Fibroblast of lung (primary cell): Measurements from ENCODE around the gene FARP1. TPM values are rescaled to one million over a fixed set of nuclear protein-coding genes. Genes with fewer than 3 reads are reported as not detected.
A peak's percentile ranks its signal among the peaks of the same experiment; 100 is the strongest.

Source experiments
- DNase-seq, 2 donors: peaks; one replicate each; pipeline versions ENCODE4 v3.0.0 to v3.0.0-alpha.2; 2010; ENCODE audit warnings: low read depth in 2 of 2
- H2AFZ ChIP-seq: 2 replicates; pipeline ENCODE4 v1.5.1; 2012; ENCODE audit warnings: low read length, control low read depth, inconsistent platforms
- H3K27ac ChIP-seq: 2 replicates; pipeline ENCODE4 v1.5.1; 2011; ENCODE audit warnings: low read length, control low read depth; ENCODE audit not compliant: insufficient read depth
- H3K27me3 ChIP-seq: 2 replicates; pipeline ENCODE4 v1.5.1; 2011; ENCODE audit warnings: mild to moderate bottlenecking, low read length; ENCODE audit not compliant: control insufficient read depth, insufficient read depth
- H3K36me3 ChIP-seq: 2 replicates; pipeline ENCODE4 v1.5.1; 2011; ENCODE audit warnings: low read length; ENCODE audit not compliant: control insufficient read depth, insufficient read depth
- H3K4me1 ChIP-seq: 2 replicates; pipeline ENCODE4 v1.5.1; 2011; ENCODE audit warnings: low read length; ENCODE audit not compliant: control insufficient read depth, insufficient read depth; ENCODE audit errors: extremely low read depth
- H3K4me2 ChIP-seq: 2 replicates; pipeline ENCODE4 v1.5.1; 2011; ENCODE audit warnings: low read length, control low read depth; ENCODE audit not compliant: insufficient read depth; ENCODE audit errors: extremely low read depth
- H3K4me3 ChIP-seq, 4 experiments: fragments of 200-600 bp in 1 of 4; sonication (generic) in 1 of 4; replicated peaks in 1 of 4; 2 replicates each; pipeline ENCODE4 v1.5.1; 2011 to 2016; ENCODE audit warnings: low read length in 4 of 4, low read depth in 3 of 4, mild to moderate bottlenecking in 3 of 4, control low read depth in 2 of 4, inconsistent platforms in 1 of 4, mixed read lengths in 1 of 4; ENCODE audit not compliant: insufficient read depth in 1 of 4; ENCODE audit errors: control extremely low read depth in 1 of 4
- H3K79me2 ChIP-seq: 2 replicates; pipeline ENCODE4 v1.5.1; 2012; ENCODE audit warnings: mild to moderate bottlenecking, low read length, inconsistent platforms; ENCODE audit not compliant: control insufficient read depth, insufficient read depth
- H3K9ac ChIP-seq: 2 replicates; pipeline ENCODE4 v1.5.1; 2011; ENCODE audit warnings: mild to moderate bottlenecking, low read length, control low read depth; ENCODE audit not compliant: insufficient read depth
- H3K9me3 ChIP-seq: 2 replicates; pipeline ENCODE4 v1.5.1; 2012; ENCODE audit warnings: low read depth, low read length; ENCODE audit not compliant: control insufficient read depth, insufficient read depth
- H4K20me1 ChIP-seq: 2 replicates; pipeline ENCODE4 v1.5.1; 2011; ENCODE audit warnings: low read length; ENCODE audit not compliant: control insufficient read depth, insufficient read depth; ENCODE audit errors: extremely low read depth
- EZH2 ChIP-seq: IDR thresholded peaks from 2 replicates; pipeline ENCODE4 v1.5.1; 2012; ENCODE audit warnings: low read length, control low read depth, mild to moderate bottlenecking; ENCODE audit errors: missing control alignments
- polyA plus RNA-seq, 2 donors: library from polyadenylated mRNA; depleted of rRNA in 1 of 2; stranded (reverse) in 1 of 2; unstranded in 1 of 2; fragments of >200 nt; gene quantifications; 2 replicates each; pipeline ENCODE4 v1.2.1, GENCODE V29; 2011 to 2012; ENCODE audit warnings: missing spikeins in 1 of 2
- total RNA-seq: library from RNA; depleted of rRNA; stranded (reverse); fragments of >200 nt; gene quantifications from 2 replicates; pipeline ENCODE4 v1.2.1, GENCODE V29; 2014
- TF ChIP-seq, protein P1 (sequence below), 2 donors: IDR thresholded peaks in 1 of 2; conservative IDR thresholded peaks in 1 of 2; 1 replicate in 1 of 2; 2 replicates in 1 of 2; pipeline ENCODE4 v1.5.1; 2011 to 2012; ENCODE audit warnings: low read length in 2 of 2, control low read depth in 1 of 2, inconsistent platforms in 1 of 2, low read depth in 1 of 2, mild to moderate bottlenecking in 1 of 2

FARP1 gene
- total and polyA plus RNA-seq, 2 donors (not counting 1 experiment from before 2014, with no cell fraction given) = 50.9 to 199 TPM

DNA sequence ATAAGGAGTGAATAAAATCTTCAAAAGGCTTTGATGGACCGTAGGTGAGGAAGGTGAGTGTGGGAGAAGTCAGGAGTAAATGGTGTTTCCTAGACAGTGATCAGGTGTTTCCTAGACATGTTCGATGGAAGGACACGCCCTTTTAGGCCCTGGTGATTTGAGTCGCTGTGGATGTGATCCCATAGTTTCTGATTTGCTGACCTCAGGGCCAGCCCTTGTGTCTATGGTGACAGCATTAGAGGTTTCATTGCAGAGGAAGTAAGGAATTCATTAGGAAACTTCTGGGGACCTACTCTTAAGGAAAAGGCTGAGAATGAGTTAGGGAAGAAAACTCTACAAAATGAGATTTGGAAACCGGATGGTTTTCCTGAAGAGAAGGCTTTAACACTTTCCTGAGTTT, 65.7 kb downstream of the FARP1 start:
- Histone ChIP-seq H3K9me3 (no peaks in the 10 kb centered on the region), H4K20me1 (no peaks in the 10 kb centered on the region), H3K4me1 (peaks cover 36% of the 10 kb centered on the region), H3K4me2 (no peak overlapping the region), H2AFZ (no peak overlapping the region), H3K4me3 (no peak overlapping the region), H3K27ac (peak overlapping the region; percentile 77), H3K36me3 (no peaks in the 10 kb centered on the region), H3K9ac (no peak overlapping the region), H3K79me2 (peaks cover 61% of the 10 kb centered on the region), H3K27me3 (no peaks in the 10 kb centered on the region)
- DNase-seq = no peak
- TF ChIP-seq EZH2 = no peak
- TF ChIP-seq, protein P1, sequence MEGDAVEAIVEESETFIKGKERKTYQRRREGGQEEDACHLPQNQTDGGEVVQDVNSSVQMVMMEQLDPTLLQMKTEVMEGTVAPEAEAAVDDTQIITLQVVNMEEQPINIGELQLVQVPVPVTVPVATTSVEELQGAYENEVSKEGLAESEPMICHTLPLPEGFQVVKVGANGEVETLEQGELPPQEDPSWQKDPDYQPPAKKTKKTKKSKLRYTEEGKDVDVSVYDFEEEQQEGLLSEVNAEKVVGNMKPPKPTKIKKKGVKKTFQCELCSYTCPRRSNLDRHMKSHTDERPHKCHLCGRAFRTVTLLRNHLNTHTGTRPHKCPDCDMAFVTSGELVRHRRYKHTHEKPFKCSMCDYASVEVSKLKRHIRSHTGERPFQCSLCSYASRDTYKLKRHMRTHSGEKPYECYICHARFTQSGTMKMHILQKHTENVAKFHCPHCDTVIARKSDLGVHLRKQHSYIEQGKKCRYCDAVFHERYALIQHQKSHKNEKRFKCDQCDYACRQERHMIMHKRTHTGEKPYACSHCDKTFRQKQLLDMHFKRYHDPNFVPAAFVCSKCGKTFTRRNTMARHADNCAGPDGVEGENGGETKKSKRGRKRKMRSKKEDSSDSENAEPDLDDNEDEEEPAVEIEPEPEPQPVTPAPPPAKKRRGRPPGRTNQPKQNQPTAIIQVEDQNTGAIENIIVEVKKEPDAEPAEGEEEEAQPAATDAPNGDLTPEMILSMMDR (conservative IDR thresholded peaks at IDR 0.05 in 1 of 2, IDR thresholded peaks at IDR 0.05 in 1 of 2; ENCODE audit: low read depth in 1 of 2, low read length in 2 of 2) = no peak

DNA sequence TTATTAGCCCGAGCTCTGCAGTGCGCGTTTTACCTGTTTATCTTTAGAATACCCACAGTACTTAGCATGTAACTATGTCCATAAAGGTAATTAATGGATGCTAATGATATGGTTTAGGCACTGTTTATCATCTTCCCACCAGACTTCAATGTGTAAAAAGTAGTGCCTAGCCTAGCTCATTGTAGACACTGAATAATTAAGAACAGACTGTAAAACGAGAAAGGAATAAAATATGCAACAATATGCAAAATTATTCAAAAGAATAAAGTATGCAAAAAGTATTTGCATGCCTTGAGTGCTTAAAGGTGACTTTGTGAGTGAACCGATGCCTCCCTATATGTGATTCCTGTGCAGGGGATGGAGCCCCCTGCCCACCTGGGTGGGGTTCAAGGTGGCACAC, 69.9 kb downstream of the FARP1 start:
- no peaks in the 10 kb centered on the region for H3K36me3 ChIP-seq
- peaks cover 50% of the 10 kb centered on the region for H3K4me1 ChIP-seq
- peak overlapping the region; percentile 90 for H3K27ac ChIP-seq
- H3K27me3 ChIP-seq = no peaks in the 10 kb centered on the region
- H3K9me3 ChIP-seq = no peaks in the 10 kb centered on the region
- DNase-seq = no peak
- TF ChIP-seq, protein P1 (conservative IDR thresholded peaks at IDR 0.05 in 1 of 2, IDR thresholded peaks at IDR 0.05 in 1 of 2; ENCODE audit: low read depth in 1 of 2, low read length in 2 of 2) = no peak
- TF ChIP-seq EZH2 = no peak
- no peak overlapping the region for H3K4me3 ChIP-seq
- no peak overlapping the region for H2AFZ ChIP-seq
- no peak overlapping the region for H3K4me2 ChIP-seq
- H4K20me1 ChIP-seq = no peaks in the 10 kb centered on the region
- peaks cover 45% of the 10 kb centered on the region for H3K79me2 ChIP-seq
- no peak overlapping the region for H3K9ac ChIP-seq

DNA sequence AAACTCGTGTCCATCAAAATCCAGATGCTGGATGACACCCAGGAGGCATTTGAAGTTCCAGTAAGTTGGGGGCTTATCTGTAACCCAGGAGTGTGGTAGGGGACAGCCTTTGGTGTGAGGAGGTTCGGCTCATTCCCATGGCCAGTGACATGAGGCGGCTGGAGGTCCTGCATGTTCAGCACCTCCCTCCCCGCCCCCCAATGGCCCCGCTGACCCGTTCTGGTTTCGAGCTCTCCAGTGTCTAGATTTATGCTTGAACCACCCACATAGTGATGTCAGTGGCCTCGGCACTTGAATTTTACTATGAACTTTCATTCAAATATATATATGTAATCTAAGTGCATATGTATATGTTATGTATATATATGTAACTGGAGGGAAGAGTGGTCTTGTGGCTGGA, 70.5 kb downstream of the FARP1 start:
- Histone ChIP-seq H2AFZ (no peak overlapping the region), H3K4me1 (peaks cover 45% of the 10 kb centered on the region), H3K79me2 (peaks cover 49% of the 10 kb centered on the region), H3K27me3 (no peaks in the 10 kb centered on the region), H3K9me3 (no peaks in the 10 kb centered on the region), H3K4me3 (no peak overlapping the region), H4K20me1 (no peaks in the 10 kb centered on the region), H3K4me2 (no peak overlapping the region), H3K36me3 (no peaks in the 10 kb centered on the region), H3K9ac (no peak overlapping the region), H3K27ac (peak overlapping the region; percentile 90)
- DNase-seq = no peak
- TF ChIP-seq EZH2 = no peak
- TF ChIP-seq, protein P1 (conservative IDR thresholded peaks at IDR 0.05 in 1 of 2, IDR thresholded peaks at IDR 0.05 in 1 of 2; ENCODE audit: low read depth in 1 of 2, low read length in 2 of 2) = no peak
